ENCODE measurements around the gene PPP4R3B.

- TF ChIP-seq POLR2A (IDR thresholded peaks at IDR 0.05; ENCODE audit: low read depth, low read length) (no peak), POLR2AphosphoS5 (IDR thresholded peaks at IDR 0.05; ENCODE audit: low read depth, low read length) (no peak), TAF1 (IDR thresholded peaks at IDR 0.05; ENCODE audit: borderline replicate concordance, low read depth, low read length) (no peak)
Measured at GRCh38 chr2:55550368-55551102, 66.9 kb downstream of the PPP4R3B start.

Data from GM12892 (cell line).